Endometrial microvascular endothelial cells (primary cell): Measurements from ENCODE around the gene MGME1. TPM values are rescaled to one million over a fixed set of nuclear protein-coding genes. Genes with fewer than 3 reads are reported as not detected.

Experiments
- in situ Hi-C: cut with HindIII; loops from 2 replicates; pipeline ENCODE4 v1.10.0; 2017; ENCODE audit warnings: low sequenced_read_pairs, low pct_unique_long_range_greater_than_20kb; ENCODE audit errors: inconsistent ontology term
- total RNA-seq: library from RNA; depleted of rRNA; stranded (reverse); fragments of >200 nt; gene quantifications from one replicate; pipeline ENCODE4 v1.2.3, GENCODE V29; 2015; ENCODE audit errors: inconsistent ontology term

Gene MGME1
- total RNA-seq, 1 donor from 2014 or later: 16.4 TPM

DNA sequence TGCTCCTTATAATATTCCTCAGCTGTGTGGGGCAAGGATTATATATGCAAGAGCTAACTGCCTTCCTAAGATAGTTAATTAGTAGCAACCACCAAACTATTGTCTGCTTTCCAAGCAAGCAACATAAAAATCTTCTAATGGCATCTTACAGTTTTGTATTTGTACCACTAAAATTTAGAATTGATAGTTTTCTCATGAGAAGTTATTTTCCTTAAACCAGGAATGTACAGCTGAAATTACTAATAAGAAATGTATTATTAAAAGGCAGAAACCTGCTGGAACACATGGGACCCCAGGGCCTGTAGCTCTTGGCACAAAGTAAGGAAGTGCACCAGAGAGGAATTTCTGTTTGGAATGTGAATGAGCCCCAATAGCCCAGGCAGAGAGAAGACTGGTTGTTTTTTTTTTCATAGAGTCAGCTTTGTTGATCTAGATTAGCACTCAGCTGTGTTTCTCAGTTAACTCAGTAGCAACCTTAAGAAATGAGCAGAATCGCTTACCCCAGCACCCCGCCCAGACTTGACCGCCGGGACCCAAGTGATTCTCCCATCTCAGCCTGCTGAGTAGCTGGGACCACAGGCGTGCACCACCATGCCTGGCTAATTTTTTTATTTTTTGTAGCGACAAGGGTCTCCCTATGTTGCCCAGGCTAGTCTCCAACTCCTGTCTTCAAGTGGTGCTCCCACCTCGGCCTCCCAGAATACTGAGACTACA, 2.6 kb downstream of the MGME1 start:
- in situ Hi-C loops: loop anchor here (25.0 kb wide), 1 partner anchor 409 kb away; the partner anchor contains the start of gene DSTN

DNA sequence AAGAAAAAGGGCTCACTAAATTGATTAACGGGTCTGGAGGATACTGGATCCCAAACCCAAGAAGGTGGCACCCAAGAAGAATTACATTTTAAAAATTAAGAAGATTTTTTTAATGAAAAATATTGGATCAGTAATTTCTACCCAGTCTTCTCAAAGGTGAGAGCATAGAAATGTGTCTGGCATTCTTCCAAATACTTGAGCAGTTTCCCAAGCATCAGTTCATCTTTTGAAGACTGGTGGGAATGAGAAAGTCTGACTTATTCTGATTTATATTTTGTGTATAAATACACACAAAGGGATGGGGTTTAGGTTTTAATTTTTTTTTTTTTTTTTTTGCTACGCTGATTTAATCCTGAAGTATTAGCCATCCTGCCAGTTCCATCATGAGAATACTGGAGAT, 3.3 kb downstream of the MGME1 start:
- in situ Hi-C loops: loop anchor here (25.0 kb wide), 1 partner anchor 410 kb away; the partner anchor contains the start of gene DSTN

DNA sequence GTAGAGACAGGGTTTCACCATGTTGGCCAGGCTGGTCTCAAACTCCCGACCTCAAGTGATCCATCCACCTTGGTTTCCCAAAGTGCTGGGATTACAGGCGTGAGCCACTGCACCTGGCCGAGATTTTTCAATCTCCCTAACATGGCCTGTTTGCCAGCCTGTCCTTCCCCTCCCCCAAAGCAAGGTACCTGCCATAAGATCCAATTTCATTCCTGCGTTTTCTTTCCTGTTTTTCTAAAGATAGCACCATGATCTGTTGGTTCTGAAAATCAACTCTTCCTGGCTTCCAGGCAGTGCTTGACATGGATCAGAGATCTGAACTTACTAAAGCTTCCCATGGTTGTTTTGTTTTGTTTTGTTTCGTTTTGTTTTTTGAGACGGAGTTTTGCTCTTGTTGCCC, 7.5 kb downstream of the MGME1 start:
- in situ Hi-C loops: no loop called here

DNA sequence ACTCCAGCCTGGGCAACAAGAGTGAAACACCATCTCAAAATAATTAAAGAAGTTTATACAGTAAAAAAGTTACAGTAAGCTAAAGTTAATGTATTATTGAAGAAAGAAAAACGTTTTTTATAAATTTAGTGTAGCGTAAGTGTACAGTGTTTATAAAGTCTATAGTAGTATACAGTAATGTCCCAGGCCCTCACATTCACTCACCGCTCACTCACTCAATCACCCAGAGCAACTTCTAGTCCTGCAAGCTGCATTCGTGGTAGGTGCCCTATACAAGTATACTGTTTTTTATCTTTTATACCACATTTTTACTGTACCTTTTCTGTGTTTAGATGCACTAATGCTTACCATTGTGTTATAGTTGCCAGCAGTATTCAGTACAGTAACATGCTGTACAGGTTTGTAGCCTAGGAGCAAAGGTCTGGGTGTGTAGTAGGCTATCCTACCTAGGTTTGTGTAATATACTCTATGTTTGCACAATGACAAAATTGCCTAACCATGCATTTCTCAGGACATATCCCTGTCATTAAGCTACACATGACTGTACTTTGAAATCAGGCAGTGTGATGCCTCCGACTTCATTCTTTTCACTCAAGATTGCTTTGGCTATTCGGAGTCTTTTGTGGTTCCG, 16.7 kb downstream of the MGME1 start:
- in situ Hi-C loops: no loop called here

DNA sequence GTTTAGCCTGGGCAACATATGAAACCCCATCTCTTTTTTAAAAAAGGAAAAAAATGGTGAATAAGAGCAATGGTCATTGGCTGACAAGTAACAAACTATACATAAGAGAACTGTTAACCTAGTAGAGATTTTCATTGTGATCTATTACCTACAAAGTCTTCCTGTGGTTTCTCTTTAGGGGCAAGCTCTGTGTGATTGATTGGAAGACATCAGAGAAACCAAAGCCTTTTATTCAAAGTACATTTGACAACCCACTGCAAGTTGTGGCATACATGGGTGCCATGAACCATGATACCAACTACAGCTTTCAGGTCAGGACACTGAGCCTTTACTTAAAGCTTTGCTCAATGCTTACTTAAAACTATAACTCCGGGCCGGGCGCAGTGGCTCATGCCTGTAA, 19.2 kb downstream of the MGME1 start:
- in situ Hi-C loops: no loop called here

DNA sequence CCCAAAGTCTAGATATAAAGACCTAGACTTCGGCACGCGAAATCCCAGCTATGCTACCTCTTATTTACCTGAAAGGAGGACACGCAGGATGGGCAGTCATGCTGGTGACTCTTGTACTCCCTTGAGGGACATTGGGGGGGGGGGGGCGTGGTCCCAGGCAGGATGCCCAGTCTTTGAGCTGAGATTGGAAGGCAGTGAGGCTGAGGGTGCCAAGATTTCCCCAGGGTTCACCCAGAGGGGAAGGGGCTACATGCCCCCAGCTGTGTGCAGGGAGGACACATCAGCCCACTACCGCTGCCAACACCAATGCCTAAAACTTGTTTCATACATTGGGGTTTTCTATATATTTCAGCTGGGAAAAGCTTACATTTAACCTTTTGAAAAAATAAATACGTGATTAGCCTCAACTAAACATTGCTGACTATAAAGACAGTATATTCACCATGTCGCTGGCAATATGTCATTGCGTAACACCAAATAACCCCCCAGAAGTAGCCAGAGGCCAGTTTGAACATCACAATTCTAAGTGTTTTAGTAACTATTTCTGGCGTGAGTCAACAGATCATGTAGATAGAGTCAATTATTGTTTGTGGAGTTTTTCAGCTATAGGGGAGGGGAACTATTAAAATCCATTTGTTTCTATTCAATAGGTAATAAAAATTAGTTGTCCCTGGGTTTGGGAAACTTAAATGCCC, 21.6 kb downstream of the MGME1 start:
- in situ Hi-C loops: no loop called here

DNA sequence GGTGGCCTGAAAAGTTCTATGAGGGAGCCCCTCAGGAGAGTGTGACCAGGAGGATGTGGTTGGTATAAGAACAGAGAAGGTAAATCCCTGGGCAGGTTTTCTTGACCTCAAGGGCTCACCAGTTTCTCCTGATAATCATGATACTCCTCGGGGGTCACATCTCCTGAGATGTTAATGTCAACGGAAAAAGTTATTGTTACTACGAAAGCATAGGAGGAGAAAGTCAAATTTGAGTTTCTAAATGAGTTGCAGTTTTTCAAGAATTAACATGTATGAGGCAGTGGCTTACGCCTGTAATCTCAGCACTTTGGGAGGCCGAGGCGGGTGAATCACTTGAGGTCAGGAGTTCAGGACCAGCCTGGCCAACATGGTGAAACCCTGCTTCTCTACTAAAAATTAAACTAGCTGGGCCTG, 23.4 kb downstream of the MGME1 start:
- in situ Hi-C loops: no loop called here

DNA sequence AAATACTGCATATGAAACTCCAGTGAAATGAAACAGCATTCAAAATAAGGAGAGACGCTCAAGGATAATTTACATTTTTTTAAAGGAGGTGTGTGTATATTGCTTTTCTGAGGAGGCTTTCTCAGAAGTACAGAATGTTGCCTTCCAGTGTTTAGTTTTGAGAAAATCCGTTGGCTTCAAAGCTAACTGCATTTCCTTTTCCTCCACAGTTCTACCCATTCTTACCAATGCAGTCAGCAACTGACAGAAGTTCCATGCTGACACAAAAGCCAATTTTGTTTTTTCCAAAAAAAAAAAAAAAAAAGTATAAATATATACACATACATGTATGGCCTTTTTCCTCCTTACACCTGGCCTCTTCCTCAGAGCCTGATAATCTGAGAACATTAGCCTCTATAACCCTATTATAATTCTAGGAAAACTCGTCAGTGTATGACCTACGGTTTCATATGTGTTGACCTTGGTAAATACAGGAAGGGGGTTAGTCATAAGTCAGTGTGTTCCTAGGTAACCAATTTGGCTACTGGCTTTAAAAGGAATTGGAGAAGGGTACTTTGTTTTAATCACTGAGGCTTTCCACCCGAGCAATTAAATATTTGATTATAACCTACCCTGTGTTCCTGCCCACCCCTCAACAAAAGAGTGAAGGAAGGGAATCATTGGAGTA, 24.2 kb downstream of the MGME1 start:
- in situ Hi-C loops: no loop called here

DNA sequence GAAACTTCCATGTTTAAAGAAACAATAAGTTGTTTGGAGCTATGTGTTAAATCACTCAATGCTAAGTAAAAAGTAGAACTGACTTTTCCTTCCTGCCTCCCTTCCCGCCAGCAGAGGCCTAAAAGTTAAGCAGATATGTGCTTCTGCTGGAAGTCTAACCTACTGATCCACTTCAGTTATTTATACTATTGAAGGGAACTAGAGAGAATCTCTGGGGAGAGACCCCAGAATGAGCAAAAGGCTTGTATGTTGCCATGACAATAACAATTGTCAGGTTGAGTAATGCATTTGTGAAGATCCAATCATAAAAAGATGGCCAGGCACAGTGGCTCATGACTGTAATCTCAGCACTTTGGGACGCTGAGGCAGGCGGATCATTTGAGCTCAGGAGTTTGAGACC, 24.7 kb downstream of the MGME1 start:
- in situ Hi-C loops: no loop called here

DNA sequence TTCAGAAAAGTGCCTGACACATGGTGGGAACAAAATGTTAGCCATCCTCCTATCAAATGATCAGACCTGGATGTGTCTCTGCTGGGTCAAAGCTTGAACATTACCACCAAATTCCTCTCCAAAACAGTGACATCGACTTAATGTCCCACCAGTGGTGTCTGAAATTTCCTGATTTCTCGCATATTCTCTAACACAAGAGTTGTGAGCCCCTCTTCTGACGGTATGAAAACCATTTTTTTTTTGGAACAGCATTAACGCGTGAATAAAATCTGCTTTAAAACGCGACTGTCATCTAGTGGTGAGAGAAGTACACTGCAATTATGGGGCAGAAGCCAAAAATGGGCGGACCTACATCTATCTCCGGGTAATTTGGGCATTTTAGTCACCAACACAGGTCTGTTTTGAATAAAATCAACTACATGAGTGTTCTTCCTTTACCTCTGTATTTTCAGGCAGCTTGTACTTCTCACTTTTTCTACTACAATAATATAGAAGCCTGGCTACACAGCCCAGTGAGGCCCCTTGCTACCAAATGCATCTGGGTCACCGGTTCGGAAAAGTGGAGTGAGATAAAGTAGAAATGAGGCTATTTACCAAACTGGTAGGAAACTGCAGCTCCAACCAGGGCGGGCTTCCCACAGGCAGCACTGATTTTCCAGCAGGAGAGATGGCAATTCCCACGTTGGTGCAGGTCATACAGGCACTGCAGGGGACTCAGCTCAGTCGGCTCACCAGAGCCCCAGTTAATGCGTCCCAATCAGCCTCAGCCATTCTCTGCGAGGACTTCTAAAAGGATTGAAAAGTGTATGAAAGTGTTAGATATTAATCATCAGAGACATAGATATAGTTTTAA, 27.4 kb downstream of the MGME1 start:
- in situ Hi-C loops: no loop called here

DNA sequence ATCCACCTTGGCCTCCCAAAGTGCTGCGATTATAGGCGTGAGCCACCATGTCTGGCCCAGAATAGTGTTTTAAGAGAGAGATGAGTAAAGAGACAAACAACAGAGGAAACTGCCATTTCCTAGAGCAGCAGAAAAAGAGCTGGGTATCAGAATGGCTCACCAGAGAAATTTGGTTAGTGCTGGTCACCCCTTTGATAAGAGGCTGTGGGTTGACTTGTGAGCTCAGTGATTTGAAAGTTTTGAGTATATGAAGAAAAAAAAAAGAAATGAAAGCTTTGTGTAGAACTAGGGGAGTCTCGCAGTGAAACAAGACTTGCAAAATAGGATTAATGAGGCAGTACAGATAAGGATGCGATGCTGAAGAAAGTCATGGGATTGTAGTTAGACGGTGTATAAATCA, 29.6 kb downstream of the MGME1 start:
- in situ Hi-C loops: no loop called here

DNA sequence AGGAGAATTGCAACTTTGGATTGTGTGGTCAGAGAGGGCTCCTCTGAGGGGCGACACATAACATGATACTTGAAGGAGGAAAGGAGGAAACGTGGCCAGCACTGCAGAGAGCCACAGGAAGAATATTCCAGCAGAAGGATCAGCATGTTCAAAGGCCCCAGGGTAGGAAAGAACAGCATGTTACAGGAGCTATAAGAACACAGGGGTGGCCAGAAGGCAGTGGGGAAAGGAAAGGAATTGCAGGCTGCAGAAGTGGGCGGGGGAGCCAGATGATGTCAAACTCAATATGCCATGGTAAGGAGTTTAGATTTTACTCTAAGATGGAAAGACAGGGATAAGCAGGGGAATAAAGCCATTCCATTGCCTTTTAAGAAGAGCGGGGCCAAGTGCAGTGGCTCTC, 30.7 kb downstream of the MGME1 start:
- in situ Hi-C loops: no loop called here

DNA sequence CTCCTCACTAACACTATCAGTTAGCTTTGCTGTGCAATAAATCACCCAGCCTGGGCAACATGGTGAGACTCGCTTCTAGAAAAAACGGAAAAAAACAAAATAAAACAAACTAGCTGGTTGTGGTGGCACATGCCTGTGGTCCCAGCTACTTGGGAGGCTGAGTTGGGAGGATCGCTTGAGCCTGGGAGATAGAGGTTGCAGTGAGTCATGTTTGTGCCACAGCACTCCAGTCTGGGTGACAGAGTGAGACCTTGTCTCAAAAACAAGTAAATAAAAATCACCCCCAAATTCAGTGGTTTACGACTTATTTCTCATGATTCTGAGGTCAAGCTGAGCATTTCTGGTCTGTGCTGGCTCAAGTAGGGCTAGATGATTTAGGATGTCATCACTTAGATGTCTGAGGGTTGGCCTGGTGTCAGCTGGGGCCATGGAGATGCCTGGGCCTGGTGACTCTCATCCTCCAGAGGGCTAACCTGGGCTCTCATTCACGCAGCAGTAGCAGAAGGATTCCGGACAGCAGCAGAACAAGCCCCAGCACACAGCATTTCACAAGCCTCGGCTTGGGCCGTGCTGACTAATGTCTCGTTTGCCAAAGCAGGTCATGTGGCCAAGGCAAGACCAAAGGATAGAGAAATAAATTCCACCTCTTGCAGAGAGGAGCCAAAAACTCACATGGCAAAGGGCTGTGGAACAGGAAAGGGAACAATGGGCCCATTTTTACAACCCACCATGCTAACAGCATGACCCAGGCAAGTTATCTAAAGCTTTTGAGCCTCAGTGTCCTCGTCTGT, 32.5 kb downstream of the MGME1 start:
- in situ Hi-C loops: no loop called here

DNA sequence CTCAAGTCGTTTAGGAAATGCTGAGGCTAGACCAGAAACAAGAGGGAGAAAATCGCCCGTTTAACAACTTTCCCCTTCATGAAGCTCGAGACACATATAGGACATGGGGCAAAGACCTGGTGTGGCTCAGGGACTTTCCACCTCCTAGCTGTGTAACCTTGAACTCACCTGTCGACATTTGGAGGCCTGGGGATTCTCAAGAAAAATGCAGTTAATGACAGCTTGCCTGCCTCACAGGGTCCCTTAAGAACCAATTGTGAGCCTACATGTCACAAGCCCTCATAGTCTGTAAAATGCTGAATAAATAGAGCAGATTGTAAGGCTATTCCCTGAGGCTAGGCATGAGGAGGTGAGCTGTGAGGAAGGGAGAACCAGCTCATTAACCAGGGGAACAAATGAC, 35.1 kb downstream of the MGME1 start:
- in situ Hi-C loops: no loop called here

DNA sequence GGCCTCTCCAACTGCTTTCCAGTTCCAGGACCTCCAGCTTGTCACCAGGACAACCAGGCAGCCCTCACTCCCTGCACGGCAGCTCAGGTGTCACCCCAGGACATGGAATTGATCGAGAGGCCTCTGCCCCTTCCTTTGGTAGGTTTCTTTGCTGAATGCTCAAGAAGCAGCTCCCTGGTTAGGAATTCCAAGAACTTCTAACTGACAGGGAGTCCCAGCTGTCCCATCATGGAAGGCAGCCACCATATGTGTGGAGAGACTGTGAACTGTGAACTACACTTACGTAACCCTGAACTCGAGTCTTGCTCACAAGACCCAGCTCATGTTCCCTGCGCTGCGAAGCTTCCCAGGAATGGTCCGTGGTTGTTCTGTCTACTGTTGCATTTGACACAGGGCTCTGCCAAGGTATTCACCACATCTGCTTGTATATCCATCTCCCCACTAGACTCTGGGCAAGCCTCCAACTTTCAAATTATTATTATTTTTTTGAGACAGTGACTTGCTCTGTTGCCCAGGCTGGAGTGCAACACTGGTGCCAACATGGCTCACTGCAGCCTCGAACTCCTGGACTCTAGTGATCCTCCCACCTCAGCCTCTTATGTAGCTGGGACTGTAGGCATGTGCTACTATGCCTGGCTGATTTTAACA, 35.7 kb downstream of the MGME1 start:
- in situ Hi-C loops: no loop called here

DNA sequence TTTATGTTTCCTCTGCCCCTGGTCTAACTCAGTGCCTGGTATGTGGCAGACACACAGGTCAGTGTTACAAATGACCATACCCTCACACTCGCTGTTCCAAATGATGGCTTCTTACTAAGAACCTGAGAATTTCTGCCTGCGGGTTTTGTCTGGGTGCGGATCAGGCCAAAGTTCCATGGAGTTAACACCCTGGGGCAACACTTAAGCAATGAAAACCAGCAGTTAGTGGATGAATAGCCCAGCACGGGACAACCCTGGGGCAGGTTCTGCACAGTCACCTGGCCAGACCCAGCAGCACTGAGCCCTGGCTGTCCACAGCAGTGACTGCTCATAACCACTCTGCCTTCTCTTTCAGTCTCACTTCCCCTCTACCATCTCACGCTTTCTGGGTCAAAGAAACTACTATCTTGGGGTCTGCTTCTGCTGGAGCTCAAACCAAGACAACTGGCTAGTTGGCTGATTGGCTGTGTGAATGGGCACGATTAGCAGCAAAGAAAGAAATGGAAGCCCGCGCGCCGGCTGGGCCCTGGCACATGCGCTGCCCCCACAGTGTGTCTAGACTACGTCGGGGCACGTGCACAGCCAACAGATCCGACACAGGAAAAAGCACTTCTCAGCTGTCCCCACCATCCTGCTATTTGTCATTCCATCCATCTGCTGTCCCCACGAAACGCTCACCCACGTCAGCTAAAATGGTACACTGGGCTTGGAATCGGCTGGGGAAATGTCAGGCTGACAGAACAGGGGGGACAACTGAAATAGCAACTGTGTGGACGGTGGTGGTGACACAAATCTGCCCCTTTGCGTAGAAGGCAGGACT, 36.6 kb downstream of the MGME1 start:
- in situ Hi-C loops: no loop called here

DNA sequence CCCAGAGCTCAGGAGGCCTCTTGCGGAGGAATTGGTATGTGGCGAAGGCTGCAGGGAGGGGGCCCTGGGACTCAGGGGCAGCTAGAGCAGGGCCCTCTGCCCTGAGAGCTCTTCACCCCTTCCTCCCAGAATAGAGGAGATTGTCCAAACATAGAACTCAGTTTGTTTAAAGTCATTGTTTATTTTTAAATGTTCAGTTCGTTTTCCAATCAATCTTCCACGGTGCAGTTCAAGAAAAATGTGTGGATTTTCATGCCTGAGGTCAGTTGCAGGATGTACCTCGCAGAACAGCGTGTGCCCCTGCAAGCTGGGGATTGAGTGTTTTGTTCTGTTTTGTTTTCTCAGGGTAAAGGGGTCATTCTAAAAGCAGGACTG, 37.2 kb downstream of the MGME1 start:
- in situ Hi-C loops: no loop called here
